Body of pancreas (tissue), 4 donors: ENCODE data around the gene NSUN3.

Experiments
- CTCF ChIP-seq, 7 experiments: fragments of 450-650 bp in 4 of 7; fragments of 200-600 bp in 3 of 7; sonication (generic) in 3 of 7; IDR thresholded peaks; one replicate each; pipeline ENCODE4 v1.5.1; 2016 to 2019; ENCODE audit warnings: antibody characterized with exemption in 7 of 7
- POLR2A ChIP-seq, 3 donors: fragments of 450-650 bp; IDR thresholded peaks; one replicate each; pipeline ENCODE4 v1.6.1; 2016; ENCODE audit warnings: antibody characterized with exemption in 3 of 3, mild to moderate bottlenecking in 2 of 3

- TF ChIP-seq POLR2A (IDR thresholded peaks at IDR 0.05) (no peak), CTCF (IDR thresholded peaks at IDR 0.05) (no peak)
Observed at GRCh38 chr3:94167346-94167745, 104.5 kb downstream of the NSUN3 start.
